Fibroblast of lung (primary cell): ENCODE results near the gene MAP4K1. TPM values are rescaled to one million over a fixed set of nuclear protein-coding genes. Genes with fewer than 3 reads are reported as not detected.
"Not testable (repeated sequence)": the region's sequence is repeated elsewhere in the genome, so short reads cannot be mapped to it uniquely, and the experiment has no call there.

Experiments
- DNase-seq, 2 donors: peaks; one replicate each; pipeline versions ENCODE4 v3.0.0 to v3.0.0-alpha.2; 2010; ENCODE audit warnings: low read depth in 2 of 2
- H2AFZ ChIP-seq: 2 replicates; pipeline ENCODE4 v1.5.1; 2012; ENCODE audit warnings: low read length, control low read depth, inconsistent platforms
- H3K27ac ChIP-seq: 2 replicates; pipeline ENCODE4 v1.5.1; 2011; ENCODE audit warnings: low read length, control low read depth; ENCODE audit not compliant: insufficient read depth
- H3K27me3 ChIP-seq: 2 replicates; pipeline ENCODE4 v1.5.1; 2011; ENCODE audit warnings: mild to moderate bottlenecking, low read length; ENCODE audit not compliant: control insufficient read depth, insufficient read depth
- H3K36me3 ChIP-seq: 2 replicates; pipeline ENCODE4 v1.5.1; 2011; ENCODE audit warnings: low read length; ENCODE audit not compliant: control insufficient read depth, insufficient read depth
- H3K4me1 ChIP-seq: 2 replicates; pipeline ENCODE4 v1.5.1; 2011; ENCODE audit warnings: low read length; ENCODE audit not compliant: control insufficient read depth, insufficient read depth; ENCODE audit errors: extremely low read depth
- H3K4me2 ChIP-seq: 2 replicates; pipeline ENCODE4 v1.5.1; 2011; ENCODE audit warnings: low read length, control low read depth; ENCODE audit not compliant: insufficient read depth; ENCODE audit errors: extremely low read depth
- H3K4me3 ChIP-seq, 4 experiments: fragments of 200-600 bp in 1 of 4; sonication (generic) in 1 of 4; replicated peaks in 1 of 4; 2 replicates each; pipeline ENCODE4 v1.5.1; 2011 to 2016; ENCODE audit warnings: low read length in 4 of 4, low read depth in 3 of 4, mild to moderate bottlenecking in 3 of 4, control low read depth in 2 of 4, inconsistent platforms in 1 of 4, mixed read lengths in 1 of 4; ENCODE audit not compliant: insufficient read depth in 1 of 4; ENCODE audit errors: control extremely low read depth in 1 of 4
- H3K79me2 ChIP-seq: 2 replicates; pipeline ENCODE4 v1.5.1; 2012; ENCODE audit warnings: mild to moderate bottlenecking, low read length, inconsistent platforms; ENCODE audit not compliant: control insufficient read depth, insufficient read depth
- H3K9ac ChIP-seq: 2 replicates; pipeline ENCODE4 v1.5.1; 2011; ENCODE audit warnings: mild to moderate bottlenecking, low read length, control low read depth; ENCODE audit not compliant: insufficient read depth
- H3K9me3 ChIP-seq: 2 replicates; pipeline ENCODE4 v1.5.1; 2012; ENCODE audit warnings: low read depth, low read length; ENCODE audit not compliant: control insufficient read depth, insufficient read depth
- H4K20me1 ChIP-seq: 2 replicates; pipeline ENCODE4 v1.5.1; 2011; ENCODE audit warnings: low read length; ENCODE audit not compliant: control insufficient read depth, insufficient read depth; ENCODE audit errors: extremely low read depth
- EZH2 ChIP-seq: IDR thresholded peaks from 2 replicates; pipeline ENCODE4 v1.5.1; 2012; ENCODE audit warnings: low read length, control low read depth, mild to moderate bottlenecking; ENCODE audit errors: missing control alignments
- polyA plus RNA-seq, 2 donors: library from polyadenylated mRNA; depleted of rRNA in 1 of 2; stranded (reverse) in 1 of 2; unstranded in 1 of 2; fragments of >200 nt; gene quantifications; 2 replicates each; pipeline ENCODE4 v1.2.1, GENCODE V29; 2011 to 2012; ENCODE audit warnings: missing spikeins in 1 of 2
- total RNA-seq: library from RNA; depleted of rRNA; stranded (reverse); fragments of >200 nt; gene quantifications from 2 replicates; pipeline ENCODE4 v1.2.1, GENCODE V29; 2014
- TF ChIP-seq, protein P1 (sequence below), 2 donors: IDR thresholded peaks in 1 of 2; conservative IDR thresholded peaks in 1 of 2; 1 replicate in 1 of 2; 2 replicates in 1 of 2; pipeline ENCODE4 v1.5.1; 2011 to 2012; ENCODE audit warnings: low read length in 2 of 2, control low read depth in 1 of 2, inconsistent platforms in 1 of 2, low read depth in 1 of 2, mild to moderate bottlenecking in 1 of 2

The MAP4K1 gene
- total and polyA plus RNA-seq, 2 donors (not counting 1 experiment from before 2014, with no cell fraction given), result 0.12 to 0.17 TPM

- H2AFZ ChIP-seq, result no peak overlapping the region
- no peaks in the 10 kb centered on the region for H3K4me1 ChIP-seq
- H3K4me2 ChIP-seq, result no peak overlapping the region
- no peaks in the 10 kb centered on the region for H3K79me2 ChIP-seq
- H3K27me3 ChIP-seq, result no peaks in the 10 kb centered on the region
- peaks cover 16% of the 10 kb centered on the region for H3K36me3 ChIP-seq
- peak overlapping the region; percentile 19 for H3K27ac ChIP-seq
- H4K20me1 ChIP-seq, result no peaks in the 10 kb centered on the region
- DNase-seq, result peak; percentile 30 to 64
- no peak overlapping the region for H3K9ac ChIP-seq
- no peaks in the 10 kb centered on the region for H3K9me3 ChIP-seq
- no peak for TF ChIP-seq EZH2
- TF ChIP-seq, protein P1, sequence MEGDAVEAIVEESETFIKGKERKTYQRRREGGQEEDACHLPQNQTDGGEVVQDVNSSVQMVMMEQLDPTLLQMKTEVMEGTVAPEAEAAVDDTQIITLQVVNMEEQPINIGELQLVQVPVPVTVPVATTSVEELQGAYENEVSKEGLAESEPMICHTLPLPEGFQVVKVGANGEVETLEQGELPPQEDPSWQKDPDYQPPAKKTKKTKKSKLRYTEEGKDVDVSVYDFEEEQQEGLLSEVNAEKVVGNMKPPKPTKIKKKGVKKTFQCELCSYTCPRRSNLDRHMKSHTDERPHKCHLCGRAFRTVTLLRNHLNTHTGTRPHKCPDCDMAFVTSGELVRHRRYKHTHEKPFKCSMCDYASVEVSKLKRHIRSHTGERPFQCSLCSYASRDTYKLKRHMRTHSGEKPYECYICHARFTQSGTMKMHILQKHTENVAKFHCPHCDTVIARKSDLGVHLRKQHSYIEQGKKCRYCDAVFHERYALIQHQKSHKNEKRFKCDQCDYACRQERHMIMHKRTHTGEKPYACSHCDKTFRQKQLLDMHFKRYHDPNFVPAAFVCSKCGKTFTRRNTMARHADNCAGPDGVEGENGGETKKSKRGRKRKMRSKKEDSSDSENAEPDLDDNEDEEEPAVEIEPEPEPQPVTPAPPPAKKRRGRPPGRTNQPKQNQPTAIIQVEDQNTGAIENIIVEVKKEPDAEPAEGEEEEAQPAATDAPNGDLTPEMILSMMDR (conservative IDR thresholded peaks at IDR 0.05 in 1 of 2, IDR thresholded peaks at IDR 0.05 in 1 of 2; ENCODE audit: low read depth in 1 of 2, low read length in 2 of 2), result peak; percentile 86 to 92
- H3K4me3 ChIP-seq, result no peak overlapping the region
Measured at GRCh38 chr19:38634757-38635482, 17.2 kb upstream of the MAP4K1 start.

DNA sequence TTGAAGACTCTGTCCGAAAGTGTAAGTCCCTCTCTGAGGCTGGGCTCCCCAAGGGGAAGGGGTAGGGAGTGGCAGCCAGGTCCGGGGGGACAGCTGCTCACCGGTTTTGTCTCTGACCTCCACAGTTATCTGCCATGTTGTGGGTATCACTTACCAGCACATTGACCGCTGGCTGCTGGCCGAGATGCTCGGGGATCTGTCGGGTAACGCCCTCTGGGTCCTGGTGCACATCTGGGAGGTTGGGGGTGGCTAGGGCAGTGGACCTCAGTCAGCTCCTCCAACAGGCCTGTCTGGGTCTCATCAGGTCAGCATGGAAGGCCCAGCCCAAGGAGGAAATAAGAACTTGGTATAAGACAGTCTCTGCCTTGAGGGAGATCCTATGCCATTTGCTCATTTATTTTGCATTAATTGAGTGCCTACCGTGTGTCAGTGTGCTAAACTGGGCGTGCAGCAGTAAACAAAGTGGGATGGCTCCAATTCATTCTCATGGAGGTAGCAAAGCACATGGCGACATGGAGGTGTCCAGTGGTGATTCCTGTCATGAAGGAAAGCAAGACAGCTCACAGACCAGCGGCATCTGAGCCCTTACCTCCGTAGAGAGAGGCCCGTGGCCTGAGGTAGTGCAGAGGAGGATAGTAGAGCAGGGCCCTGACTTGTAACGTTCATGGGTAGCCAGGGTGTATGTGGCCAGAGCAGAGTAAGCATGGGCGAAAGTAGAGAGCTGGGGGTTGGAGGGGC is 14.9 kb upstream of the MAP4K1 start:
- H3K4me2 ChIP-seq, result no peak overlapping the region
- no peak overlapping the region for H3K9ac ChIP-seq
- DNase-seq, result no peak
- no peak overlapping the region for H3K27ac ChIP-seq
- H3K9me3 ChIP-seq, result no peaks in the 10 kb centered on the region
- no peaks in the 10 kb centered on the region for H4K20me1 ChIP-seq
- peaks cover 19% of the 10 kb centered on the region for H3K36me3 ChIP-seq
- no peak for TF ChIP-seq EZH2
- TF ChIP-seq, protein P1 (conservative IDR thresholded peaks at IDR 0.05 in 1 of 2, IDR thresholded peaks at IDR 0.05 in 1 of 2; ENCODE audit: low read depth in 1 of 2, low read length in 2 of 2), result no peak
- H3K4me1 ChIP-seq, result no peaks in the 10 kb centered on the region
- no peaks in the 10 kb centered on the region for H3K79me2 ChIP-seq
- no peaks in the 10 kb centered on the region for H3K27me3 ChIP-seq
- H2AFZ ChIP-seq, result no peak overlapping the region
- H3K4me3 ChIP-seq, result no peak overlapping the region

DNA sequence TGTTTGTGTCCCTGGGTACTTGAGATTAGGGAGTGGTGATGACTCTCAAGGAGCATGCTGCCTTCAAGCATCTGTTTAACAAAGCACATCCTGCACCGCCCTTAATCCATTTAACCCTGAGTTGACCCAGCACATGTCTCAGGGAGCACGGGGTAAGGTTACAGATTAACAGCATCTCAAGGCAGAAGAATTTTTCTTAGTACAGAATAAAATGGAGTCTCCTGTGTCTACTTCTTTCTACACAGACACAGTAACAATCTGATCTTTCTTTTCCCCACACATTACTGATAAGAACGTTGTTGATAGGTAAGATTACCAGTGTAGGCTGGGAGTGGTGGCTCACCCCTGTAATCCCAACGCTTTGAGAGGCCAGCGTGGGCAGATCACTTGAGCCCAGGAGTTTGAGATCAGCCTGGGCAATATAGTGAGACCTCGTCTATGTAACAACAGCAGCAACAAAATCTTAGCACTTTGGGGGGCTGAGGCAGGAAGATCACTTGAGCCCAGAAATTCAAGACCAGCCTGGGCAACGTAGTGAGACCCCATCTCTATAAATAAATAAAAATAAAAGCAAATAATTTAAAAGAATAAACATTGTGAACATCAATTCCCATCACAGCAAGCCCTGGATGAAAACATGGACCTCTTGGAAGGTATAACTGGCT is 14.2 kb upstream of the MAP4K1 start:
- H3K9ac ChIP-seq, H2AFZ ChIP-seq, DNase-seq, H3K4me1 ChIP-seq, H3K27ac ChIP-seq, H3K4me3 ChIP-seq, H3K4me2 ChIP-seq, H4K20me1 ChIP-seq, H3K79me2 ChIP-seq, H3K9me3 ChIP-seq, H3K27me3 ChIP-seq: not testable (repeated sequence)
- H3K36me3 ChIP-seq, result peaks cover 17% of the 10 kb centered on the region

DNA sequence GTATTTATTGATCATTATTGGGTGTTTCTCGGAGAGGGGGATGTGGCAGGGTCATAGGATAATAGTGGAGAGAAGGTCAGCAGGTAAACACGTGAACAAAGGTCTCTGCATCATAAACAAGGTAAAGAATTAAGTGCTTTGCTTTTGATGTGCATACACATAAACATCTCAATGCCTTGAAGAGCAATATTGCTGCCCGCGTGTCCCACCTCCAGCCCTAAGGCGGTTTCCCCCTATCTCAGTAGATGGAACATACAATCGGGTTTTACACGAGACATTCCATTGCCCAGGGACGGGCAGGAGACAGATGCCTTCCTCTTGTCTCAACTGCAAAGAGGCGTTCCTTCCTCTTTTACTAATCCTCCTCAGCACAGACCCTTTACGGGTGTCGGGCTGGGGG is 13.5 kb upstream of the MAP4K1 start:
- not testable (repeated sequence) for H3K27ac ChIP-seq, H2AFZ ChIP-seq, H3K9me3 ChIP-seq

More for the DNA sequence above, 13.5 kb upstream of the MAP4K1 start:
- not testable (repeated sequence) for H4K20me1 ChIP-seq, H3K4me3 ChIP-seq, H3K4me2 ChIP-seq, DNase-seq, H3K4me1 ChIP-seq, H3K79me2 ChIP-seq, H3K9ac ChIP-seq, H3K27me3 ChIP-seq
- peaks cover 17% of the 10 kb centered on the region for H3K36me3 ChIP-seq
